Stomach (tissue), 4 donors: Measurements from ENCODE around the gene CRIM1.

Experiments
- POLR2A ChIP-seq, 4 donors: fragments of 450-650 bp; IDR thresholded peaks; one replicate each; pipeline ENCODE4 v1.6.1; 2016; ENCODE audit warnings: antibody characterized with exemption in 4 of 4, control low read depth in 2 of 4, mild to moderate bottlenecking in 1 of 4, moderate library complexity in 1 of 4
- POLR2AphosphoS5 ChIP-seq, 3 donors: sonication (generic); formaldehyde crosslinking; IDR thresholded peaks; one replicate each; pipeline ENCODE4 v1.6.1; 2016; ENCODE audit warnings: antibody characterized with exemption in 3 of 3
- TF ChIP-seq, protein P1 (sequence below), 7 experiments: fragments of 450-650 bp in 4 of 7; fragments of 200-600 bp in 3 of 7; sonication (generic) in 3 of 7; IDR thresholded peaks; one replicate each; pipeline ENCODE4 v1.5.1; 2016 to 2019; ENCODE audit warnings: antibody characterized with exemption in 7 of 7, control low read depth in 2 of 7, mild to moderate bottlenecking in 1 of 7

DNA sequence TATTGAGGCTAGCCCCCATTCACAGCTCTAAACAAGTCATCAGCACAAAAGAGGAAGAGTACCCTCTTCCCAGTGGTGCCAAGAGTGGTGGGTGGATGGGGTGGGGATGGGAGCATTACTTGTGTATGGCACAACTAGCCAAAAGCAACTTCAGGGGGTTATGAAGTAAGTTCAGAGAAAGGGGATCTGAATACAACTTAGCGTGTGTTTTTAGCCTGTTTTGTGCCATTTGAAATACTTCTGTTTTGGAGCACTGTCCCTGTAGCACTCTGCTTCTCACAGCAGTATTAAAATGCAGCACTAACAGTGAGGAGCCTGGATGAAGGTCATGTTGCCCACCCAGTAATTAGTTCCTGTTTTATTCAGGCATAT lies 113.5 kb downstream of the CRIM1 start:
- TF ChIP-seq POLR2AphosphoS5 (IDR thresholded peaks at IDR 0.05) (no peak), POLR2A (IDR thresholded peaks at IDR 0.05) (no peak)
- TF ChIP-seq, protein P1, sequence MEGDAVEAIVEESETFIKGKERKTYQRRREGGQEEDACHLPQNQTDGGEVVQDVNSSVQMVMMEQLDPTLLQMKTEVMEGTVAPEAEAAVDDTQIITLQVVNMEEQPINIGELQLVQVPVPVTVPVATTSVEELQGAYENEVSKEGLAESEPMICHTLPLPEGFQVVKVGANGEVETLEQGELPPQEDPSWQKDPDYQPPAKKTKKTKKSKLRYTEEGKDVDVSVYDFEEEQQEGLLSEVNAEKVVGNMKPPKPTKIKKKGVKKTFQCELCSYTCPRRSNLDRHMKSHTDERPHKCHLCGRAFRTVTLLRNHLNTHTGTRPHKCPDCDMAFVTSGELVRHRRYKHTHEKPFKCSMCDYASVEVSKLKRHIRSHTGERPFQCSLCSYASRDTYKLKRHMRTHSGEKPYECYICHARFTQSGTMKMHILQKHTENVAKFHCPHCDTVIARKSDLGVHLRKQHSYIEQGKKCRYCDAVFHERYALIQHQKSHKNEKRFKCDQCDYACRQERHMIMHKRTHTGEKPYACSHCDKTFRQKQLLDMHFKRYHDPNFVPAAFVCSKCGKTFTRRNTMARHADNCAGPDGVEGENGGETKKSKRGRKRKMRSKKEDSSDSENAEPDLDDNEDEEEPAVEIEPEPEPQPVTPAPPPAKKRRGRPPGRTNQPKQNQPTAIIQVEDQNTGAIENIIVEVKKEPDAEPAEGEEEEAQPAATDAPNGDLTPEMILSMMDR (IDR thresholded peaks at IDR 0.05) = no peak
